Measurements from ENCODE around the gene RNF150.

GRCh38 chr4:141153751-141154510, 20.7 kb upstream of the RNF150 start:
- no peak for TF ChIP-seq CTCF (IDR thresholded peaks at IDR 0.05)
- no peak for TF ChIP-seq POLR2A (IDR thresholded peaks at IDR 0.05)
